ENCODE data around the gene LLGL1. TPM values are rescaled to one million over a fixed set of nuclear protein-coding genes. Genes with fewer than 3 reads are reported as not detected.
A peak's percentile ranks its signal among the peaks of the same experiment; 100 is the strongest.

The LLGL1 gene
- total and polyA plus RNA-seq, 4 donors, result 4.0 to 18.9 (median 13.4) TPM

- Histone ChIP-seq H3K27ac (ENCODE audit: low read depth in 1 of 2, low read length in 2 of 2) (peak overlapping the region; percentile 52 to 85), H3K4me3 (ENCODE audit: low read length in 2 of 2) (peak overlapping the region; percentile 47 to 66), H3K36me3 (ENCODE audit: control insufficient read depth in 1 of 2, insufficient read depth in 2 of 2, low read length in 1 of 2) (no peaks in the 10 kb centered on the region), H3K4me1 (ENCODE audit: control insufficient read depth in 1 of 2, insufficient read depth in 2 of 2, low read length in 2 of 2) (peaks cover 0 to 5% of the 10 kb centered on the region in 2 donors), H3K27me3 (ENCODE audit: control insufficient read depth in 1 of 2, insufficient read depth in 2 of 2, low read length in 1 of 2) (no peaks in the 10 kb centered on the region), H3K9me3 (ENCODE audit: control insufficient read depth, low read length) (no peaks in the 10 kb centered on the region)
- ATAC-seq (ENCODE audit: low FRiP score) (peak; percentile 83), DNase-seq (peak; percentile 95 to 97)
- 0 to 1% methylated on average over 33 of the region's 33 CpGs for WGBS, 2 donors
- intact Hi-C loops (cut with DNase I), result loop anchor here in 1 of 2 donors (2.0 to 5.0 kb wide), 2 partner anchors 28 to 96 kb away; partner anchors contain the start of gene DRG2
Observed at GRCh38 chr17:18182978-18183333, 42.5 kb upstream of the LLGL1 start.

GRCh38 chr17:18183334-18184142, 41.9 kb upstream of the LLGL1 start, which contains the start of gene ALKBH5:
ALKBH5 (plus strand) TSS chr17:18183828; CDS start chr17:18184244, 416 bp downstream.
- ATAC-seq (ENCODE audit: low FRiP score), result peak; percentile 94
- 0% methylated on average over 81 to 98 of the region's 98 CpGs for WGBS, 2 donors
- peak; percentile 98 for DNase-seq
- Histone ChIP-seq H3K9me3 (ENCODE audit: control insufficient read depth, low read length) (no peaks in the 10 kb centered on the region), H3K36me3 (ENCODE audit: control insufficient read depth in 1 of 2, insufficient read depth in 2 of 2, low read length in 1 of 2) (no peaks in the 10 kb centered on the region), H3K27me3 (ENCODE audit: control insufficient read depth in 1 of 2, insufficient read depth in 2 of 2, low read length in 1 of 2) (no peaks in the 10 kb centered on the region), H3K27ac (ENCODE audit: low read depth in 1 of 2, low read length in 2 of 2) (peak within 1 kb of the TSS; percentile 89 to 95), H3K4me3 (ENCODE audit: low read length in 2 of 2) (peak within 1 kb of the TSS; percentile 58 to 71), H3K4me1 (ENCODE audit: control insufficient read depth in 1 of 2, insufficient read depth in 2 of 2, low read length in 2 of 2) (peaks cover 0 to 5% of the 10 kb centered on the region in 2 donors)
- intact Hi-C loops (cut with DNase I), result loop anchor here in 1 of 2 donors (2.0 to 5.0 kb wide), 2 partner anchors 29 to 96 kb away; partner anchors contain the start of gene DRG2

- Histone ChIP-seq H3K9me3 (ENCODE audit: control insufficient read depth, low read length) (no peaks in the 10 kb centered on the region), H3K4me3 (ENCODE audit: low read length in 2 of 2) (peak overlapping the region; percentile 58 to 71), H3K27ac (ENCODE audit: low read depth in 1 of 2, low read length in 2 of 2) (peak overlapping the region; percentile 70 to 95), H3K36me3 (ENCODE audit: control insufficient read depth in 1 of 2, insufficient read depth in 2 of 2, low read length in 1 of 2) (no peaks in the 10 kb centered on the region), H3K4me1 (ENCODE audit: control insufficient read depth in 1 of 2, insufficient read depth in 2 of 2, low read length in 2 of 2) (peaks cover 0 to 8% of the 10 kb centered on the region in 2 donors), H3K27me3 (ENCODE audit: control insufficient read depth in 1 of 2, insufficient read depth in 2 of 2, low read length in 1 of 2) (no peaks in the 10 kb centered on the region)
- ATAC-seq (ENCODE audit: low FRiP score) (peak; percentile 5), DNase-seq (peak; percentile 83 to 90)
- intact Hi-C loops (cut with DNase I), result loop anchor here in 1 of 2 donors (5.0 kb wide), 1 partner anchor 97 kb away; the partner anchor contains the start of gene DRG2
- 0% methylated on average over 90 to 92 of the region's 92 CpGs for WGBS, 2 donors
Observed at GRCh38 chr17:18184143-18185031, 41.0 kb upstream of the LLGL1 start.

- 2% methylated on average over 3 of the region's 3 CpGs for WGBS, 2 donors
- no peak for DNase-seq
- Histone ChIP-seq H3K27me3 (ENCODE audit: control insufficient read depth in 1 of 2, insufficient read depth in 2 of 2, low read length in 1 of 2) (no peaks in the 10 kb centered on the region), H3K9me3 (ENCODE audit: control insufficient read depth, low read length) (no peaks in the 10 kb centered on the region), H3K4me3 (ENCODE audit: low read length in 2 of 2) (peak overlapping the region; percentile 45 to 58), H3K27ac (ENCODE audit: low read depth in 1 of 2, low read length in 2 of 2) (peak overlapping the region in 1 of 2 donors; percentile 46), H3K4me1 (ENCODE audit: control insufficient read depth in 1 of 2, insufficient read depth in 2 of 2, low read length in 2 of 2) (peaks cover 2 to 9% of the 10 kb centered on the region in 2 donors), H3K36me3 (ENCODE audit: control insufficient read depth in 1 of 2, insufficient read depth in 2 of 2, low read length in 1 of 2) (no peaks in the 10 kb centered on the region)
- ATAC-seq (ENCODE audit: low FRiP score), result no peak
- intact Hi-C loops (cut with DNase I), result no loop called here
Observed at GRCh38 chr17:18185391-18185790, 40.0 kb upstream of the LLGL1 start.

GRCh38 chr17:18185832-18186626, 39.4 kb upstream of the LLGL1 start:
- Histone ChIP-seq H3K4me1 (ENCODE audit: control insufficient read depth in 1 of 2, insufficient read depth in 2 of 2, low read length in 2 of 2) (peaks cover 2 to 9% of the 10 kb centered on the region in 2 donors), H3K27ac (ENCODE audit: low read depth in 1 of 2, low read length in 2 of 2) (peak overlapping the region in 1 of 2 donors; percentile 46), H3K36me3 (ENCODE audit: control insufficient read depth in 1 of 2, insufficient read depth in 2 of 2, low read length in 1 of 2) (no peaks in the 10 kb centered on the region), H3K4me3 (ENCODE audit: low read length in 2 of 2) (peak overlapping the region; percentile 45 to 58), H3K9me3 (ENCODE audit: control insufficient read depth, low read length) (no peaks in the 10 kb centered on the region), H3K27me3 (ENCODE audit: control insufficient read depth in 1 of 2, insufficient read depth in 2 of 2, low read length in 1 of 2) (no peaks in the 10 kb centered on the region)
- DNase-seq (no peak), ATAC-seq (ENCODE audit: low FRiP score) (no peak)
- intact Hi-C loops (cut with DNase I), result no loop called here
- WGBS, 2 donors, result 34 to 40% methylated on average over 10 of the region's 10 CpGs

- DNase-seq (no peak), ATAC-seq (ENCODE audit: low FRiP score) (no peak)
- intact Hi-C loops (cut with DNase I), result no loop called here
- peaks cover 3 to 9% of the 10 kb centered on the region in 2 donors for H3K4me1 ChIP-seq (ENCODE audit: control insufficient read depth in 1 of 2, insufficient read depth in 2 of 2, low read length in 2 of 2)
- H3K27me3 ChIP-seq (ENCODE audit: control insufficient read depth in 1 of 2, insufficient read depth in 2 of 2, low read length in 1 of 2), result no peaks in the 10 kb centered on the region
- WGBS, 2 donors, result 0 to 6% methylated on average over 1 of the region's 1 CpG
- no peaks in the 10 kb centered on the region for H3K36me3 ChIP-seq (ENCODE audit: control insufficient read depth in 1 of 2, insufficient read depth in 2 of 2, low read length in 1 of 2)
- H3K4me3 ChIP-seq (ENCODE audit: low read length in 2 of 2), result peak overlapping the region; percentile 45 to 58
- no peak overlapping the region for H3K27ac ChIP-seq (ENCODE audit: low read depth in 1 of 2, low read length in 2 of 2)
- no peaks in the 10 kb centered on the region for H3K9me3 ChIP-seq (ENCODE audit: control insufficient read depth, low read length)
Observed at GRCh38 chr17:18186627-18186982, 38.8 kb upstream of the LLGL1 start.

GRCh38 chr17:18187226-18187625, 38.2 kb upstream of the LLGL1 start:
- no peak overlapping the region for H3K27ac ChIP-seq (ENCODE audit: low read depth in 1 of 2, low read length in 2 of 2)
- 2 to 4% methylated on average over 2 of the region's 2 CpGs for WGBS, 2 donors
- H3K4me1 ChIP-seq (ENCODE audit: control insufficient read depth in 1 of 2, insufficient read depth in 2 of 2, low read length in 2 of 2), result peaks cover 4 to 9% of the 10 kb centered on the region in 2 donors
- no peaks in the 10 kb centered on the region for H3K9me3 ChIP-seq (ENCODE audit: control insufficient read depth, low read length)
- DNase-seq (no peak), ATAC-seq (ENCODE audit: low FRiP score) (no peak)
- intact Hi-C loops (cut with DNase I), result no loop called here
- no peaks in the 10 kb centered on the region for H3K27me3 ChIP-seq (ENCODE audit: control insufficient read depth in 1 of 2, insufficient read depth in 2 of 2, low read length in 1 of 2)
- peak overlapping the region; percentile 45 to 58 for H3K4me3 ChIP-seq (ENCODE audit: low read length in 2 of 2)
- no peaks in the 10 kb centered on the region for H3K36me3 ChIP-seq (ENCODE audit: control insufficient read depth in 1 of 2, insufficient read depth in 2 of 2, low read length in 1 of 2)

Data from aorta (tissue), 5 donors.